ENCODE measurements around the gene SMCR8. TPM values are rescaled to one million over a fixed set of nuclear protein-coding genes. Genes with fewer than 3 reads are reported as not detected.

Gene SMCR8
- total RNA-seq, 6 donors from 2014 or later = 17.1 to 25.2 (median 21.5) TPM

DNA sequence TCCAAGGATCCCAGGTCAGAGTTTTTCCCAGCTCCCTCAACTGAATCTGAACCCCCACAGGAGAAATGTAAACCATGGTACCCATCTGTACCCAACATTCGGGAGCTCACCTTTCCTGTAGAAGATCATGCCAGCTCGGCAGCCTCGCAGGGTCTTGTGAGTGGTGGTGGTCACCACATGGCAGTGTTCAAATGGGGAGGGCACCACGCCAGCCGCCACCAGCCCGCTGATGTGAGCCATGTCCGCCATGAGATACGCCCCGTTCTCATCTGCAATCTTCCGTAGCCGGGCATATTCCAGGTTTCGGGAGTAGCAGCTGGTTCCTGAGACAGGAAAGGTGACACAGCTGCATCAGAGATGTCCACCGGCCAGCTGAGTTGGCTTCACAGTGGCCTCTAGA is 24.8 kb downstream of the SMCR8 start:
- ATAC-seq (ENCODE audit: low FRiP score in 2 of 2) (no peak), DNase-seq (no peak)
- H3K9me3 ChIP-seq = no peaks in the 10 kb centered on the region
- no peaks in the 10 kb centered on the region for H3K27me3 ChIP-seq
- 99% methylated on average over 8 to 13 of the region's 13 CpGs for WGBS, 2 donors
- no peak overlapping the region for H3K27ac ChIP-seq
- TF ChIP-seq, protein P1, sequence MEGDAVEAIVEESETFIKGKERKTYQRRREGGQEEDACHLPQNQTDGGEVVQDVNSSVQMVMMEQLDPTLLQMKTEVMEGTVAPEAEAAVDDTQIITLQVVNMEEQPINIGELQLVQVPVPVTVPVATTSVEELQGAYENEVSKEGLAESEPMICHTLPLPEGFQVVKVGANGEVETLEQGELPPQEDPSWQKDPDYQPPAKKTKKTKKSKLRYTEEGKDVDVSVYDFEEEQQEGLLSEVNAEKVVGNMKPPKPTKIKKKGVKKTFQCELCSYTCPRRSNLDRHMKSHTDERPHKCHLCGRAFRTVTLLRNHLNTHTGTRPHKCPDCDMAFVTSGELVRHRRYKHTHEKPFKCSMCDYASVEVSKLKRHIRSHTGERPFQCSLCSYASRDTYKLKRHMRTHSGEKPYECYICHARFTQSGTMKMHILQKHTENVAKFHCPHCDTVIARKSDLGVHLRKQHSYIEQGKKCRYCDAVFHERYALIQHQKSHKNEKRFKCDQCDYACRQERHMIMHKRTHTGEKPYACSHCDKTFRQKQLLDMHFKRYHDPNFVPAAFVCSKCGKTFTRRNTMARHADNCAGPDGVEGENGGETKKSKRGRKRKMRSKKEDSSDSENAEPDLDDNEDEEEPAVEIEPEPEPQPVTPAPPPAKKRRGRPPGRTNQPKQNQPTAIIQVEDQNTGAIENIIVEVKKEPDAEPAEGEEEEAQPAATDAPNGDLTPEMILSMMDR (IDR thresholded peaks at IDR 0.05) = no peak
- H3K4me1 ChIP-seq = no peaks in the 10 kb centered on the region
- no peak overlapping the region for H3K4me3 ChIP-seq
- H3K36me3 ChIP-seq = peaks cover 24 to 48% (median 42%) of the 10 kb centered on the region in 4 donors

GRCh38 chr17:18344021-18344420 is 28.9 kb downstream of the SMCR8 start:
- Histone ChIP-seq H3K4me1 (no peaks in the 10 kb centered on the region), H3K4me3 (no peak overlapping the region), H3K36me3 (peaks cover 21 to 65% (median 58%) of the 10 kb centered on the region in 4 donors), H3K27ac (no peak overlapping the region), H3K9me3 (no peaks in the 10 kb centered on the region), H3K27me3 (no peaks in the 10 kb centered on the region)
- 85 to 86% methylated on average over 5 of the region's 5 CpGs for WGBS, 2 donors
- no peak for DNase-seq
- TF ChIP-seq, protein P1 (IDR thresholded peaks at IDR 0.05) = no peak
- TF ChIP-seq POLR2A (IDR thresholded peaks at IDR 0.05) (no peak), EP300 (IDR thresholded peaks at IDR 0.05) (no peak), POLR2AphosphoS5 (IDR thresholded peaks at IDR 0.05) (no peak)
- no peak for ATAC-seq (ENCODE audit: low FRiP score in 2 of 2)

DNA sequence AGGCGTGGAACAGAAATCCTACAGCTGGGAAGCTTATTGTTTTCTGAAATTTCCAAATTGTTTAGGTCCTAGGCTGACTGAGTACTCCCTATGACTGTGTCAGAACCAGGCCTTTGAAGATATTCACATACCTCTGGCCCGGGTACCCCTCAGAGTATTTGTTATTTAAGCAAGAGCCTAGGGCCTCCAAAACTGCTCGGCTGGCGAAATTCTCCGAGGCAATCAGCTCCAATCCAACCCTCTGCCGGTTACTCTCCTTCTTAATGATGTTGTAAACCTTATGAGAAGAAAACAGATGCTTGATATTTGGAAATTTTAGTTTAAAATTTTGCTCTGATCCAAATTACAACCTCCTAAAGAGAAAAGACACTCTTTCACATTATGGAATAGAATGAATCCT is 38.4 kb downstream of the SMCR8 start:
- H3K36me3 ChIP-seq = peaks cover 17 to 51% (median 42%) of the 10 kb centered on the region in 4 donors
- TF ChIP-seq, protein P1 (IDR thresholded peaks at IDR 0.05) = no peak
- TF ChIP-seq POLR2A (IDR thresholded peaks at IDR 0.05) (no peak), EP300 (IDR thresholded peaks at IDR 0.05) (no peak)
- H3K4me3 ChIP-seq = no peak overlapping the region
- 94 to 96% methylated on average over 6 of the region's 6 CpGs for whole genome bisulfite sequencing, 2 donors
- no peaks in the 10 kb centered on the region for H3K27me3 ChIP-seq
- no peaks in the 10 kb centered on the region for H3K9me3 ChIP-seq
- peaks cover 3 to 17% (median 12%) of the 10 kb centered on the region in 4 donors for H3K4me1 ChIP-seq
- ATAC-seq (ENCODE audit: low FRiP score in 2 of 2) = no peak
- no peak for DNase-seq
- no peak overlapping the region for H3K27ac ChIP-seq

- Histone ChIP-seq H3K27ac (peak overlapping the region in 3 of 4 donors; percentile 35 to 64 (median 59)), H3K27me3 (no peaks in the 10 kb centered on the region), H3K36me3 (peaks cover 9 to 45% (median 31%) of the 10 kb centered on the region in 4 donors), H3K4me3 (no peak overlapping the region), H3K4me1 (peaks cover 3 to 18% (median 13%) of the 10 kb centered on the region in 4 donors), H3K9me3 (no peaks in the 10 kb centered on the region)
- TF ChIP-seq, protein P1 (IDR thresholded peaks at IDR 0.05) = no peak
- TF ChIP-seq EP300 (IDR thresholded peaks at IDR 0.05) (no peak), POLR2A (IDR thresholded peaks at IDR 0.05) (no peak), POLR2AphosphoS5 (IDR thresholded peaks at IDR 0.05) (no peak)
- ATAC-seq (ENCODE audit: low FRiP score in 2 of 2) (peak; percentile 77 to 87), DNase-seq (peak in 1 of 2 donors; percentile 70)
- WGBS, 2 donors = 71 to 81% methylated on average over 10 of the region's 10 CpGs
These were observed 41.5 kb downstream of the SMCR8 start for GRCh38 chr17:18356624-18357023.

DNA sequence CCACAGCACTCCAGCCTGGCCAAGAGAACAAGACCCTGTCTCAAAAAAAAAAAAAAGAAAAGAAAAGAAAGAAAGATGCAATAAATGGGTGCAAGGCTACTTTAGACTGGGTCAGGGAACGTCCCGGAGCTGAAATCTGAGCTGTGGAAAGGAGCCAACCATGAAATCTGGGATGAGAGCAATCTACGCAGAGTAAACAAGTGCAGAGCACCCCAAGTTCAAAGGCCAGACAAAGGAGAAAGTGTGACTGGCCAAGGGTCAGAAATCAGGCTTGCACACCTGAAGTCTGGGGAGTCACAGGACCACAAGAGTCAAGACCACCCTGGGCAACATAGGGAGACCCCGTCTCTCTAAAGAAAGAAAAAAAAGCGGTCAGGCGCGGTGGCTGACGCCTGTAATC is 45.4 kb downstream of the SMCR8 start:
- DNase-seq (no peak), ATAC-seq (ENCODE audit: low FRiP score in 2 of 2) (no peak)
- TF ChIP-seq POLR2AphosphoS5 (IDR thresholded peaks at IDR 0.05) (no peak), EP300 (IDR thresholded peaks at IDR 0.05) (no peak), POLR2A (IDR thresholded peaks at IDR 0.05) (no peak)
- TF ChIP-seq, protein P1 (IDR thresholded peaks at IDR 0.05) = no peak
- H3K4me1 ChIP-seq = peaks cover 18 to 37% (median 25%) of the 10 kb centered on the region in 4 donors
- no peak overlapping the region for H3K4me3 ChIP-seq
- H3K27me3 ChIP-seq = no peaks in the 10 kb centered on the region
- no peaks in the 10 kb centered on the region for H3K9me3 ChIP-seq
- H3K36me3 ChIP-seq = peaks cover 0 to 15% (median 4%) of the 10 kb centered on the region in 4 donors
- 86 to 89% methylated on average over 8 of the region's 8 CpGs for WGBS, 2 donors
- no peak overlapping the region for H3K27ac ChIP-seq

Measured in upper lobe of left lung (tissue), 6 donors.